ENCODE data around the gene LCE1B.

LCE1B gene, protein sequence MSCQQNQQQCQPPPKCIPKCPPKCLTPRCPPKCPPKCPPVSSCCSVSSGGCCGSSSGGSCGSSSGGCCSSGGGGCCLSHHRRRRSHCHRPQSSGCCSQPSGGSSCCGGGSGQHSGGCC

DNA sequence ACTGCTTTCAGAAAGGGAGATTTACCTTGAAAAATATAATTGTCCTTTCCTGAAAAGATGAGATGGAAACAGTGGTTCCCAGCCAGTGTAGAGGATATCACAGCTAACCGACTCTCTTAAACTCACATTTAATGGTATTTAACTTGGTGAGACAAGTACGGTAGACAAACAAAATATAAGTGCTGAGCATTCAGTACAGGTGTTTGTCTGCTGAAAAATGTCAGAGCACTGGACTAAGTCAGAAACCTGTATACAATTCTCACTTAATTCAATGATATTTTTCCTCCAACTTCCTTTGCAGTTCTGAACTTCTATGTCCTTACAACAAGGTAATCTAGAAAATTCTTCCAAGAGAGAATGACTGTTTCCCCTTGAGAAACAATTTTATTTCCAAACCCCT, at the start of gene LCE1B:
Gene LCE1B, plus strand, starts transcription at position 301 of the 400 bp plus-strand sequence. CDS start 476 bp downstream, outside the sequence.
- DNase-seq (ENCODE audit: low read depth in 2 of 2), result no peak

DNA sequence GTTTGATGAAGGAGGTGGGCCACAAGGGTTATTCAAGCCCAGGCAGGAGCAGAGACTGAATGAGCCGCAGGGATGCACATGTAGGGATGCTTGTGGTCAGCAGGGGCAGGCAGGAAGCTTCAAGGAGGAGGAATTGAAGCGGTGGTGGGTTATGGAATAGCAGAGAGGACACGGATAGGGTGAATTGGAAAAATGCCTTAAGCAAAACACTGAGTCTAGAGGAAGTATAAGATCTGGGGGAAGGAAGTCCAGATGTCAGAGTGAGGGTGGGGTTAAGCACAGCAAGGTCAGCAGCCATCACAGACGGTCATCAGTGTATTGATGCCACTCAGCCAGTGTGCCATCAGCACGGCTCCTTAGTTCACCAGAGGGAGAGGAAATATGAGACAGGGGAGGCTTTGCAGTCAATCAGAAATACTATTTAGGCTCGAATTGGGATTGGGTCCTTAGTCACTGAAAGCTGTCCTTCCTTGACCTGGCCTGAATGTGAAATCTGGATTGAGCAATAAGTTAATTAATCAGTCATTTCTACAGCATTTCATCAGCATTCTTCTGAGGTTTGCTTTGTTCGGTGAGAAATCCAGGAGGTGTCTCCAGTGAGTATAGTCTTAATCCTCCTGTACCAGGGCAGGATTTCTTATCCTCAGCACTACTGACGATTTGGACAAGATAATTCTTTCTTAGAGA, 42.8 kb upstream of the LCE1B start:
- no peak for DNase-seq (ENCODE audit: low read depth in 2 of 2)

DNA sequence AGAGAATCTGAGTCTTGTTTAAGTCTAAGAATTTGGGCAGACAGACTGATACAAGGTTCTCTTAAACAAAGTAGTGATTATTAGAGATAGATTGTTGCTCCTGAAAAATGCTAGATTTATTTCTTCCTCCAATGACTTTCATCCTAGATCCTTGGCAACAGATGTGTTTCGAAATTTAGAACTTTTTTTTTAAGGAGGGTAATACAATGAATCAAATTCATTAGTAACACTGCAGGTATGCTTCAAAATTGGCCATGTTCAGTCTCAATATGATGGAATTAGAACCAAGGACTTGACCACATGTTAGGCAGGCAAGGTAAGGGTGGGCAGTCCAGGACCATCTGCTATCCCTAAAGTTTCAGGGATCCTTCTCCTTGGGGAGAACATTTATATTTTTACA, 41.4 kb upstream of the LCE1B start:
- DNase-seq (ENCODE audit: low read depth in 2 of 2), result no peak

DNA sequence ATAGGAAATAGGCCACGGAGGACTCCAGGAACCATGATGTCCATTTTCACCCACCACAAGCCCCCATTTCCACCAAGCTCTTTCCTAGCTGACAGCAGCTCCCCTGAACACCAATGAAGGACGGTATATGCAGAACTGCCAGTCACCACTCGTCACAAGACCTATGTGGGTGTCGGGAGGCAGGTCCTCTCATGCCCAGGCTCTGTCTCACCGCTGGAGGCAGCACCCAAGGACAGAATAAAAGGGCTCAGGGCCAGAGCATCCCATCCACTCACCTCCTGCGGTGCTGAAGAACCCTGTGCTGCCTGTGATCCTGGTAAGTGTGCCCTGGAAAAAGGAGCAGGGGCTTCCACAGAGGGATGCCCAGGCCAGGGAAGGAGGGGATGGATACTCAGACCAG, 36.9 kb upstream of the LCE1B start, which contains the start of gene LCE1F:
Gene LCE1F, plus strand, starts transcription at position 266 of the 400 bp plus-strand sequence. CDS start 1,232 bp downstream, outside the sequence.
- no peak for DNase-seq (ENCODE audit: low read depth in 2 of 2)

DNA sequence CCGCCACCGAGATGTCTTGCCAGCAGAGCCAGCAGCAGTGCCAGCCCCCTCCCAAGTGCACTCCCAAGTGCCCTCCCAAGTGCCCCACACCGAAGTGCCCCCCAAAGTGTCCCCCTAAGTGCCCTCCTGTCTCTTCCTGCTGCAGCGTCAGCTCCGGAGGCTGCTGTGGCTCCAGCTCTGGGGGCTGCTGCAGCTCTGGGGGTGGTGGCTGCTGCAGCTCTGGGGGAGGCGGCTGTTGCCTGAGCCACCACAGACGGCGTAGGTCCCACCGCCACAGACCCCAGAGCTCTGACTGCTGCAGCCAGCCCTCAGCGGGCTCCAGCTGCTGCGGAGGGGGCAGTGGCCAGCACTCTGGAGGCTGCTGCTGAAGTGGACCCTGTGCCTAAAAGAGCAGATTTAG, 35.4 kb upstream of the LCE1B start:
- no peak for DNase-seq (ENCODE audit: low read depth in 2 of 2)

DNA sequence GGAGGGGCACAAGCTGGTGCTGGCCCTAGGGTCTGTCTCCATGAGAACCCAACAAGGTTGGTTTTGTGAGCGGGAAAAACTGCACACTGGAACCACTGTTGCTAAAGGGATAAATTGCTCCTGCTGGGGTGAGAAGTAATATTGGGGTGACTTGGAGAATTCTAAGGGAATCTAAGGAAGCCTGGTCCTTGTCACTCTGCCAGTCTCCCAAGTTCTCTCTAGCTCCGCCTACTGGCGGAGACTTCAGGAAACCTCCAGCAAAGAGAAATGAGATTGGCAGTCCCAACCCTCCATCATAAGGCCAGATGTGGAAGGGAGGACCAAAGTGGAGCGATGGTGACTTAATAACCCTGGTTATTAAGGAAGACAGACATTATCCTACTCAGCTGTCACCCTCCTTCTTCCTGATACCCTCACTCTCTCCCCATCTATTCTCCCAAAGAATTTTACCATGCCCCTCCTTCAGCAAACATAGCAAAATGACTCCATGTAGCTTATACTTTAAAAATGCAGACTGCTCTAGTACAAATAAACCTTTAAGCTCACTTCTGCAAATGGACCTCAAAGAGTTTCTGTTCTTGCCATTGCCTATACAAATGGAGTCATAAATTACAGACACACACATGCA, 34.1 kb upstream of the LCE1B start:
- no peak for DNase-seq (ENCODE audit: low read depth in 2 of 2)

DNA sequence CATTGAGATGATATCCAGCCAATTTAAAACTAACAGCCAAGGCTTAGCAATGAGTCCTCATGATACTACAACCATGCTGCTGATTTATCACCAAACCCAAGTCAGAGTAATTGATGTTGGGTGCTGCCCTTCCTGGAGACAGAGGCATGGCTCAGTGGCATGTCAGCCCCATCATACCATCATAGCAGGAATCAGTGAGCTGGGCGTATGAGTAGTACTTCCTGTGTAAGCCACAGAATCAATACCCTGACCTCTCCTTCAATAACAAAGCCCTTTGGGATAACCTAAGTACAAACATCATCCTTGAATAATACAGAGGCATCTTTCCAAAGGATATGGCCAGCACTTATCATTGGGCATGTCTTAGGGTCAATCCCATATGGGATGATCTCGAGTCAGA, 28.7 kb upstream of the LCE1B start:
- DNase-seq (ENCODE audit: low read depth in 2 of 2), result no peak

DNA sequence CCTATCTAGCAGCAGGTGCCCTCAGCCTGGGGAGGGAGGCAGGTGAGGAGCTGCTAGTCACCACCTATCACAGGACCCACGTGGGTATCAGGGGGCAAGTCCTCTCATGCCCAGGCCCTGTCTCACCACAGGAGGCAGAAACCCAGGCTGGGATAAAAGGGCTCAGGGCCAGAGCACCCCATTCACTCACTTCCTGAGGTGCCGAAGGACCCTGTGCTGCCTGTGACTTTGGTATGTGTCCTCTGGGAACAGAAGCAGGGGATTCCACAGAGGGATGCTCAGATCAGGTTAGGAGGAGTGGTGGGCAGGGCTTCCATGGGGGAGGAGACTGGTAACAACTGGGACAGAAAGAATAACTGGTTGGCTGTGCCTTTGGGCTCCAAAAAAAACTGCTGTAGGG, 25.7 kb upstream of the LCE1B start, which contains the start of gene LCE1E:
Gene LCE1E, plus strand, starts transcription at position 181 of the 400 bp plus-strand sequence. CDS start 1,043 bp downstream, outside the sequence.
- DNase-seq (ENCODE audit: low read depth in 2 of 2), result no peak

DNA sequence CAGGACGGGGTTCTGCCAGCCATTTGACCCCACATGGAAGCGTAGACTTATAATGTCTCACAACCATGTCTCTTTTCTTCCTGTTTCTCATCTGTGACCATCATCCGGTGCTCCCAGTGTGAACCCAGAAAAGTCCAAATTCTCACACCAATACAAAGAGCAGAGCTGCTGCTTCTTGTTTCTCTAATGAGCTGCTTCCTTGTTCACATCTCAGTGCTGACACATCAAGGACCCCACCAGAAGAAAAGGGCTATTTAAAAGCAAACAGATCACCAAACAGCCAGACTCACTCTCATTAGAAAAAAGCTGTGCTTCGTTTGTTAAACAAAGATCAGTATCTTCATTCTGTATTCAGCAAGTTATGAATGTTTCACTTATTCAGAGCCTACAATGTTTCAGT, 16.1 kb upstream of the LCE1B start:
- DNase-seq (ENCODE audit: low read depth in 2 of 2), result no peak

DNA sequence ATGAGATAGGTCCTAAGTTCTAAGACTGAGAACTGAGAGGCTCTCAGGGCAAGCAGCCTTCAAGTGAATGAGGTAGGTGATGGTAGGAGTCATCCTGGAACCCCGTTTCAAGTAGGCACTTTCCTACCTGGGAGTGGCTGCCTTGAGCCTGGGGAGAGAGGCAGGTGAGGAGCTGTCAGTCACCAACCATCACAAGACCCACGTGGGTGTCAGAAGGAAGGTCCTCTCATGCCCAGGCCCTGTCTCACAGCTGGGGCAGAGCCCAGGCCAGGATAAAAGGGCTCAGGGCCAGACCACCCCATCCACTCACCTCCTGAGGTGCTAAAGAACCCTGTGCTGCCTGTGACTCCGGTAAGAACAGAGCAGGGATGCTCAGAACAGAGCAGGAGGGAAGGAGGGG, 15.3 kb upstream of the LCE1B start, which contains the start of gene LCE1D:
Gene LCE1D, plus strand, starts transcription at position 301 of the 400 bp plus-strand sequence. CDS start 1,074 bp downstream, outside the sequence.
- no peak for DNase-seq (ENCODE audit: low read depth in 2 of 2)

DNA sequence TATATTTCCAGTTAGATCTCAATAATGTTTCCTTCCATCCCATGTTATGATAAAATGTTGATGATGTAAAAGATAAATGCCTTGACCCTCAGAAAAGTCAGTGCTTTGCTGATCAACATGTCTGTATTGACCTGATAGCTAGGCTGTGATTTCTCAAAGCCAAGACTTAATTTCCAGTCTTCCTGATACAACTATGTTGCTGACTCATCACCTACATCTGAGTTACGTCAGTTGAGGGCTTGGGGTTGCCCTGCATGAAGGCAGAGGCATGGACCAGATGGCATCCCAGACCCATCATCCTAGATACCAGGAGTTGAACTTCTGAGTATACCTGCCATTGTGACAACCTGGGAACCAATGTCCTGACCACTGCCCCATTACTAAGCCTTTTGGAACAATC, 10.4 kb upstream of the LCE1B start:
- DNase-seq (ENCODE audit: low read depth in 2 of 2), result no peak

DNA sequence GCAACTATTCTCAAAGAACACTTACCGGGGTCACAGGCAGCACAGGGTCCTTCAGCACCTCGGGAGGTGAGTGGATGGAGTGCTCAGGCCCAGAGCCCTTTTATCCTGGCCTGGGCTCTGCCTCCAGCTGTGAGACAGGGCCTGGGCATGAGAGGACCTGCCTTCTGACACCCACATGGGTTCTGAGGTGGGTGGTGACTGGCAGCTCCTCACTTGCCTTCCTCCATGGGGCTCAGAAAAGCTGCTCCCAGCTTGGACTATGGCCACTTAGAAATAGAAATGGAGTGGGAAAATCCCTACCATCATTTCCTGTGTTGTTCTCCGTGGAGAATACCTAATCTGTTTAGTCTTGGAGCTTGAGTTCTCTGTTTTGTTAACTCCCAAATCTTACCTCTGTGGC, 5.2 kb upstream of the LCE1B start, which contains the start of gene LCE1C:
Gene LCE1C, minus strand, starts transcription at position 76 of the 400 bp plus-strand sequence. CDS start 1,173 bp downstream, outside the sequence.
- no peak for DNase-seq (ENCODE audit: low read depth in 2 of 2)

DNA sequence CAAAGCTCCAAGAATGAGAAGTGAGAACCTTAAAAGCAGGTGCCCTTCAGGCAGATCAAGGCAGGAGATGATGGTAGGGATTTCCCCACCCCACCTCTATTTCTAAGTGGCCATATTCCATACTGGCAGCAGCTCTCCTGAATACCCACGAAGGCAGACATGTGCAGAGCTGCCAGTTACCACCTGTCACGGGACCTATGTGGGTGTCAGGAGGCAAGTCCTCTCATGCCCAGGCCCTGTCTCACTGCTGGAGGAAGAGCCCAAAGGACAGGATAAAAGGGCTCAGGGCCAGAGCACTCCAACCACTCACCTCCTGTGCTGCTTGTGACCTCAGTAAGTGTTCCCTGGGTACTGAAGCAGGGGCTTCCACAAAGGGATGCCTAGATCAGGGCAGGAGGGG, 721 bp upstream of the LCE1B start:
- DNase-seq (ENCODE audit: low read depth in 2 of 2), result no peak

DNA sequence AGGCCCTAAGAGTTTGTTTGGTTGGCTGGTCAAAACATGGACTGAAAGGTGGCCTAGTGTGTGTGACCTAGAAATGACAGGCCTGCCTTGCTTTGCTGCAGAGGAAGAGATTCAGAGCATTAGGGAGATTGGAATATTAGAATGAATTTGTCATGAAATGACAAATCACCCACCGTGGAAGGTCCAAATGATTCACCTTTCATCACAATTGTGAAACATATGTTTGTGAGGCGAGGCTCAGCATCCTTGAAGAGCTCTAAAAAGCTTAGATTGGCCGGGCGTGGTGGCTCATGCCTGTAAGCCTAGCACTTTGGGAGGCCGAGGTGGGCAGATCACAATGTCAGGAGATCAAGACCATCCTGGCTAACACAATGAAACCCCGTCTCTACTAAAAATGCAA, 5.5 kb downstream of the LCE1B start:
- no peak for DNase-seq (ENCODE audit: low read depth in 2 of 2)

DNA sequence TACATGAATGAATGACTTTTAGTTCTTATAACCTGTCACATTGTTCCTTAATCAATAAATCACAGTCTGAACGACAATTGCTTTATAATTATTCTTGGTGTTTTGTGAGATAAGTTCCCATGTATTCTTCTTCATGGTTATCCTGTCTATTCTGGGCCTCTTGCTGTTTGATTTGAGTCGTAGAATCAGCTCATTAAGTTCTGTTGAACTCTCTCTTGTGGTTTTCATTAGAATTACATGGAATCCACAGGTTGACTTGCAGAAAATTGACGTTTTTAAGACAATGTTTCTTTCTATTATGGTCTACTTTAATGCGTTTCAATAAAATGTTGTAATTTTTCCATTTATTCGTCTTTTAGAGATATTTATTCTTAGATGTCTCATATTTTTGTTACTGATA, 11.5 kb downstream of the LCE1B start:
- no peak for DNase-seq (ENCODE audit: low read depth in 2 of 2)

DNA sequence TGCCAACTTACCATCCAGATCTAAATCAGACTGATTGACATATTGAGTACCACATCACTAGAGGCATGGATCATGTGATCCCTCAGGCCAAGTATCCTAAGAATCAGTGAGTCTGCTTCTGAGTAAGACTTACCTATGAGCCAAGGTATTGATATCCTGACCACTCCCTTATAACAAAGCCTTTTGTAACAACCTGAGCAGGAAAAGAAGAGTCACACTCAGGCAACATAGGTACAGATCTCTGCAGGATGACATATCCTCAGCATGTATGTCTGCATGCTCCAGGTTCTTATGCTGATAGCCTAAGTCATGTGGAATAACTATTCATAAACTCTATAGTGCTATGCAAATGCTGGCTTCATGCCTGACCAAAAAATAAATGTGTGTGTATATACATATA, 13.2 kb downstream of the LCE1B start:
- DNase-seq (ENCODE audit: low read depth in 2 of 2), result no peak

DNA sequence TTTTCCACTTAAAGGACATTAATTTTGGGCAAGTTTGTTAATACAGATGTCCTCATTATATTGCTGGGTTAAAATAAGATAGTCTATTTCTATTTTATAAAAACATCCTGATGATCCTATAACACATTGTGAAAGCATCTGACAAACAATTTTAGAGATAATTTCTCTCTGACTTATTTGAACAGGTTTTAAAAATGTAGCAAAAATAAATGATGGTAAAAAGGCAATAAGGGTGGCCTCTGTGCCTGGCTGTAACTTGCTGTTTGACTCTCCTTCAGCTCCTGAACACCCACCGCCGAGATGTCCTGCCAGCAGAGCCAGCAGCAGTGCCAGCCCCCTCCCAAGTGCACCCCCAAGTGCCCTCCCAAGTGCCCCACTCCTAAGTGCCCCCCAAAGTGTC, 15.4 kb downstream of the LCE1B start, which contains the start of gene LCE1A:
Gene LCE1A, plus strand, starts transcription at position 301 of the 400 bp plus-strand sequence. Its CDS starts 0 bp downstream, at position 301.
- DNase-seq (ENCODE audit: low read depth in 2 of 2), result no peak

DNA sequence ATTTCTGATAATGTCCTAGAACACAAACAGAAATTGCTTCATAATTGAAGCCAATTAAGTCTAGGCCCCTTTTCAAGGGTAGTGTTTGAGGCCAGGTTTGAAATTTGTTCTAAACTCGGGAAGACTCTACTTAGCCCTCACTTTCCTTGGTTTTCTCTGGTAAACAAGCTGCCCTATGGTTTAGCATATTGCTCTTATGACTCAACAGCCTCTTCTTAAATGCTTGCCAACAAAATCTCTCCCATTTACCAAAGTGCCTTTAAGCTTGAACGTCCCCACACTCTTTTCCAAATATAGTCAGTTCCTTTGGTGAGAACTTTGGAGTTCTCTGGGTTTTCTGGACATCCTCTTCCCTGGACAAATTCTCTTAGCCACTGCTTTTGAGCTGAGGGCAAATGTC, 25.1 kb downstream of the LCE1B start:
- DNase-seq (ENCODE audit: low read depth in 2 of 2), result no peak

DNA sequence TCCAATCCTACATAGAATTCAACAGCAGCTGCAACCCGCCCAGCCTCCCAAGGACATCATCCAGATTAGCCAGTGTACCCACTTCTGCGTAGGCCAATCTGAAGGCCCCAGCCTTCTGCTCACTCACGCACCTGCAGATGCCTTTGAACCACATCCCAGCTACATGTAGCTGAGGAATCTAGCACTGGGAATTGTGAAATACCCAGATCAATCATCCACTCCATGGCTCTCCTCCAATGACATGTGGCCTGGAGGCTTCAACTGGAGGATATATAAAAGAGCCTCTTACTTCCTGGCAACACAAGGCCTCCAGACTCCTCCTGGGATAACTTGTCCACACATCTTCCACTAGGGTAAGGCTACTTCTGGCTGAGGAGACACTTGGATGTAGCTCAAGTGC, 30.8 kb downstream of the LCE1B start, which contains the start of gene LCE6A:
Gene LCE6A, plus strand, starts transcription at position 301 of the 400 bp plus-strand sequence. CDS start 665 bp downstream, outside the sequence.
- no peak for DNase-seq (ENCODE audit: low read depth in 2 of 2)

DNA sequence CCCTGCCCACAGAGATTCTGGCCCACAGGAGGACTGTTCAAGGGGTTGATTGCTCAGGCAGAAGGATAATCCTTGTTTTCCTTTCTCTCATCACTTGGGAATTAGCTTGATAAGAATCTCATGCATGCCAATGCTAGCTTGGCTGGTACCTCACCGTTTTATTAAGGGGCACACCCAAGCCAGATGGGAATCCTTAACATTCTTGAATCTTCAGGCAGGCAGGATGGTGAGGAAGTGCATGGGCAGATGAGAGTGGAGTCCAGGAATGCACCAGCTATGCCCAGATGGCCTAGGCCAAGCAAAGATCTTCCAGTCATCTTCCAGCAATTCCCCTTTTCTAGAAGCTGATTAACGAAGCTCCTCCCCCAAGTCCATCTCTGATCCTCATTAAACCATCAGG, 43.9 kb downstream of the LCE1B start:
- no peak for DNase-seq (ENCODE audit: low read depth in 2 of 2)

DNA sequence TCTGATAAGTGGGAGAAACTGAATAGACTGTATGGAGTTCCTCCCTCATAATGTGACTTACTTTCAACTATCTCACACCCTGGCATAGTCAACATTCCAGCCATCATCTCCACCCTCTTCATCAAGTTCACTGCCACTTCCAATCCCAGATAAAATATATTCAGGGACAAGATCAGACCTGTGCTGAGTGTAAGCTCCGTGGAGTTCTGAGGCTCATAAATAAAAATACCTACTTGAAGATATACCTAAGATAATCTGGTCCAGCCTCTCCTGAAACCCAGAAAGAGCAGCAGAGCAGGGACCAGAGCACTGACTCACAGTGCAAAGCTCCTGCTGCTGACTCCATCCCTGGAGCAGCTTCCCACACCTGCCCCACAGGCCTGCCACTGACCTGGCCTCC, 46.3 kb downstream of the LCE1B start:
- no peak for DNase-seq (ENCODE audit: low read depth in 2 of 2)

DNA sequence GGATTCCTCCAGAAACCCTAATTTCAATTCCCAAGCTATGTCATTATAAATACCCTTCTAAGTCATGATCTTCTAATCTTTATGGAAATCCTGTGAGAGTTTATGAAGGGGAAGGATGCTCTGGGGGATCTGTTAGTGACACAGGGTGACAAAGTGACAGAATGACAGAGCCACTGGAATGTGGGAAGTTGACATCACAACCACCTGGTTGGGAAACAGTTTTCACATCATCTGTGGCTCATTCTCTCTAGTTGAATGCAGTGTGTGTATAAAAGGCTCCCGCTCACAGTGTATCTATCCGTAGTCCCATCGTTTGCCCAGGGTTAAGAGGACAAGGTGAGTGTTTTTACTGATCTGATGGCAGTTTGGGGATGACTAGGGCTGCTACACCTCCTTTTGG, 47.9 kb downstream of the LCE1B start, which contains the start of gene LCE7A:
Gene LCE7A, plus strand, starts transcription at position 301 of the 400 bp plus-strand sequence. CDS start 702 bp downstream, outside the sequence.
- no peak for DNase-seq (ENCODE audit: low read depth in 2 of 2)

Data from activated CD8-positive, alpha-beta memory T cell treated with anti-CD3 and anti-CD28 coated beads for 4 hours (primary cell).